Caco-2 (cell line): ENCODE data around the gene CCDC28B. TPM values are rescaled to one million over a fixed set of nuclear protein-coding genes. Genes with fewer than 3 reads are reported as not detected.

Experiments used
- BruUV-seq: library from RNA; stranded (reverse); fragments of 400-500 nt; replicated peaks from 2 replicates; lab custom pipeline; 2021; lab: Mats Ljungman, UMichigan
- CTCF ChIA-PET: fragments of 300-600 bp; sonication (Branson Sonifier 250); formaldehyde crosslinking; loops from one replicate; lab custom pipeline; 2022; ENCODE audit warnings: antibody characterized with exemption; lab: Charles Lee
- POLR2A ChIA-PET: fragments of 300-600 bp; sonication (Branson Sonifier 250); formaldehyde crosslinking; loops from one replicate; lab custom pipeline; 2022; ENCODE audit warnings: antibody characterized with exemption; lab: Charles Lee
- DNase-seq, 2 experiments: peaks; one replicate each; pipeline versions ENCODE4 v3.0.0 to v3.0.0-alpha.2; 2020 to 2022
- H3K27me3 ChIP-seq: replicated peaks from 2 replicates; pipeline ENCODE4 v1.6.0; 2011; ENCODE audit warnings: low read length; ENCODE audit not compliant: control insufficient read depth, insufficient read depth
- H3K36me3 ChIP-seq: 2 replicates; pipeline ENCODE4 v1.5.1; 2011; ENCODE audit warnings: low read length; ENCODE audit not compliant: control insufficient read depth, insufficient read depth
- H3K4me1 ChIP-seq: fragments of 250-450 bp; sonication (Bioruptor Pico); 2 replicates; pipeline ENCODE4 v1.5.1; 2020; ENCODE audit warnings: mild to moderate bottlenecking
- H3K4me3 ChIP-seq: 2 replicates; pipeline ENCODE4 v1.5.1; 2011; ENCODE audit warnings: low read depth, mild to moderate bottlenecking, control low read depth, low read length
- H3K9me3 ChIP-seq: fragments of 250-450 bp; sonication (Bioruptor Pico); 2 replicates; pipeline ENCODE4 v1.5.1; 2020; ENCODE audit warnings: mild to moderate bottlenecking, moderate library complexity
- H3K27ac Mint-ChIP-seq: one replicate; pipeline ENCODE4 v1.8.0; 2022; ENCODE audit warnings: mixed read lengths; ENCODE audit not compliant: unreplicated experiment
- H3K27me3 Mint-ChIP-seq: one replicate; pipeline ENCODE4 v1.8.0; 2022; ENCODE audit warnings: mixed read lengths; ENCODE audit not compliant: insufficient read depth, unreplicated experiment
- H3K36me3 Mint-ChIP-seq: one replicate; pipeline ENCODE4 v1.8.0; 2022; ENCODE audit warnings: mild to moderate bottlenecking, mixed read lengths; ENCODE audit not compliant: insufficient read depth, unreplicated experiment
- H3K4me1 Mint-ChIP-seq: one replicate; pipeline ENCODE4 v1.8.0; 2022; ENCODE audit warnings: low read depth, mixed read lengths; ENCODE audit not compliant: unreplicated experiment
- H3K4me3 Mint-ChIP-seq: one replicate; pipeline ENCODE4 v1.8.0; 2022; ENCODE audit warnings: mild to moderate bottlenecking, moderate library complexity, mixed read lengths; ENCODE audit not compliant: unreplicated experiment
- H3K9me3 Mint-ChIP-seq: one replicate; pipeline ENCODE4 v1.8.0; 2022; ENCODE audit warnings: mixed read lengths; ENCODE audit not compliant: unreplicated experiment
- intact Hi-C: fragments of 100-400 bp; cut with micrococcal nuclease; formaldehyde crosslinking; loops from one replicate; pipeline ENCODE4 v1.10.0; 2022; ENCODE audit not compliant: unreplicated experiment
- total RNA-seq: library from RNA; stranded (reverse); gene quantifications from 2 replicates; pipeline ENCODE4 v1.2.3, GENCODE V29; 2022
- TF ChIP-seq, protein P1 (sequence below), 2 experiments: fragments of 200-600 bp in 1 of 2; IDR thresholded peaks; 1 replicate in 1 of 2; 2 replicates in 1 of 2; pipeline versions ENCODE4 v1.5.1 to v1.8.0; 2011 to 2022; ENCODE audit warnings: antibody characterized with exemption in 1 of 2, control low read depth in 1 of 2, inconsistent platforms in 1 of 2, low read depth in 1 of 2, low read length in 1 of 2, mild to moderate bottlenecking in 1 of 2, moderate library complexity in 1 of 2; ENCODE audit not compliant: insufficient read depth in 1 of 2, severe bottlenecking in 1 of 2, unreplicated experiment in 1 of 2

Gene CCDC28B
- total RNA-seq, 1 experiment from 2014 or later = 3.9 TPM

DNA sequence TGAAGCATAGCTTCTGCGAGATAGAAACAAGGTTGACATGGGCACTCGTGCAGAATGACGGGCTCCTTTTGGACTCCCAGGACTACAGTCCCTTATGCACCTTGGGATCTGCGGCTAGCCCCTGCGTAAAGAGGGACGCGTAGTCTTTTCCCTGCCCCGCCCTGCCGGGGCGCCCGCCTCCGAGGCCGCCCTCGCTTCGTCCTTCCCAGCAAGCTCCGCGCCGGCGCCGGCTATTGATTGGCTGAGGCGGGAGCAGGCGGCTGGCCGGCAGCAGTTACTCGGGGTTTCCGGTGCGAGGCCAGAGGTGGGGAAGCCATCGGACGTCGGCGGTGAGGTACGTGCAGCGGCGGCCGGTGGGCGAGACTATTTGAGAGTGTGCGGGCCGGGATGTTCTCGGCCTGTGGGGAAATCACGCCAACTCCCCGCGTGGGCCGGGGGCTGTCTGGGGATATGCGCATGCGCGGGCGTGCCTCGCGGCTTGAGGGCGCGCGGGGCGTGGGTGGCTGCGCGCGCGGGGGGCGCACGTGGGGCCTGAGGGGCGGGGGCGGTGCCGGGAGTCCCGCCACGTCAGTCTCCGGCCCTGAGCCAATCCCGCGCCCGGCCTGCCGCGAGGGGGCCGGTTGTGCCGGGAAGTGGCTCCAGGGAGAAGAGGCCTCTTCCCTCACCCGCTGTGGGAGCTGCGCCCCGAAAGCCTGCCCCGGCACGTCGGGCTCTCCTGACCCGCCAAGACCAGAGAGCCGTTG, 20.8 kb upstream of the CCDC28B start, which contains the start of gene TXLNA:
TSS of gene TXLNA (plus strand) at position 233 of the 743 bp plus-strand sequence. CDS start 671 bp downstream, outside the sequence.
- POLR2A ChIA-PET = interaction anchor here (0.6 to 1.2 kb wide), 8 partner anchors 21 to 1002 kb away, joined by 3 to 8 read pairs (median 4); partner anchors contain the start of genes BSDC1, CCDC28B, IQCC and KPNA6
- peak; percentile 91 for DNase-seq
- Mint-ChIP-seq H3K27ac (peak within 1 kb of the TSS; percentile 94), H3K4me3 (peak within 1 kb of the TSS; percentile 92), H3K27me3 (no peaks in the 10 kb centered on the region), H3K4me1 (peaks cover 25% of the 10 kb centered on the region), H3K9me3 (no peaks in the 10 kb centered on the region), H3K36me3 (peaks cover 62% of the 10 kb centered on the region)
- Histone ChIP-seq H3K36me3 (peaks cover 2% of the 10 kb centered on the region; the same call in 1 of the 2 replicates), H3K4me1 (peaks cover 15% of the 10 kb centered on the region), H3K9me3 (no peaks in the 10 kb centered on the region), H3K27me3 (no peaks in the 10 kb centered on the region), H3K4me3 (peak within 1 kb of the TSS; percentile 39)
- intact Hi-C loops = no loop called here
- CTCF ChIA-PET = interaction anchor here (0.6 to 1.0 kb wide), 2 partner anchors 21 to 37 kb away, joined by 3 to 6 read pairs; partner anchors contain the start of gene CCDC28B
- TF ChIP-seq, protein P1, sequence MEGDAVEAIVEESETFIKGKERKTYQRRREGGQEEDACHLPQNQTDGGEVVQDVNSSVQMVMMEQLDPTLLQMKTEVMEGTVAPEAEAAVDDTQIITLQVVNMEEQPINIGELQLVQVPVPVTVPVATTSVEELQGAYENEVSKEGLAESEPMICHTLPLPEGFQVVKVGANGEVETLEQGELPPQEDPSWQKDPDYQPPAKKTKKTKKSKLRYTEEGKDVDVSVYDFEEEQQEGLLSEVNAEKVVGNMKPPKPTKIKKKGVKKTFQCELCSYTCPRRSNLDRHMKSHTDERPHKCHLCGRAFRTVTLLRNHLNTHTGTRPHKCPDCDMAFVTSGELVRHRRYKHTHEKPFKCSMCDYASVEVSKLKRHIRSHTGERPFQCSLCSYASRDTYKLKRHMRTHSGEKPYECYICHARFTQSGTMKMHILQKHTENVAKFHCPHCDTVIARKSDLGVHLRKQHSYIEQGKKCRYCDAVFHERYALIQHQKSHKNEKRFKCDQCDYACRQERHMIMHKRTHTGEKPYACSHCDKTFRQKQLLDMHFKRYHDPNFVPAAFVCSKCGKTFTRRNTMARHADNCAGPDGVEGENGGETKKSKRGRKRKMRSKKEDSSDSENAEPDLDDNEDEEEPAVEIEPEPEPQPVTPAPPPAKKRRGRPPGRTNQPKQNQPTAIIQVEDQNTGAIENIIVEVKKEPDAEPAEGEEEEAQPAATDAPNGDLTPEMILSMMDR (IDR thresholded peaks at IDR 0.05; ENCODE audit: insufficient read depth in 1 of 2, low read depth in 1 of 2, low read length in 1 of 2, severe bottlenecking in 1 of 2, unreplicated experiment in 1 of 2) = no peak
- no TSS peak for BruUV-seq

DNA sequence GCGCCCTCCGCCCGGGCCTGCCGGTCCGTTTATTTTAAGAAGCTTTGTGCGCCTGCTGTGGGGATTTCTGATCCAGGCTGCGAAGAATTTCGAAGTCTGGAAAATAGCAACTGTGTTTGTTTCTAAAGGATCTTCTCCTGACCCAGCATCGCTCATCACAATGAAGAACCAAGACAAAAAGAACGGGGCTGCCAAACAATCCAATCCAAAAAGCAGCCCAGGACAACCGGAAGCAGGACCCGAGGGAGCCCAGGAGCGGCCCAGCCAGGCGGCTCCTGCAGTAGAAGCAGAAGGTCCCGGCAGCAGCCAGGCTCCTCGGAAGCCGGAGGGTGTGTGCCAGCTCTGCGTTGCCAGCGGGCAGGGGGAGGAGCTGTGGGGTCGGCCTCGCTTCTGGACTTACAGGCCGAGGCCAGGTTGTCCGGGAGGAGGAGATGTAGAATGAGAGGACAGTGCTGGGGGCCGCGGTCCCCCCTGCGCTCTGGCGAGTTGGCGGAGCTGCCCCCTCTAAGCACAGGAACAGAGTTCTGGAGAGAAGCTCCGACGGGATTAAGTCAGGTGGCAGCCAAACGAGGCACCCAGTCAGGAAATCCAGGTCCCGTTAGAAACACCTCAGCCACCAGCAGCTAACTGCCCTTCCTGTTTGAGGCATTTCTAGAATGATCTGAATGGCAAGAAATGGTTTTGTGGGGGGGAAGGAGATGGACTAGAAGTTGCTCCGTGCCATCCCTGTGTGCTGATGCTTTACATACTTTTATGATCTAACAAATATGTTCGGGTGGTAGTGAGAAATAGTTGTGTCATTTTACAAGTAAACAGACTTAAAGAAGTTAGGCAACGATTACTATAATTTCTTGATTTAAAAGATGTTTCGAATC, 20.0 kb upstream of the CCDC28B start:
- DNase-seq = peak in 1 of 2 experiments; percentile 35
- Mint-ChIP-seq H3K4me1 (peaks cover 25% of the 10 kb centered on the region), H3K9me3 (no peaks in the 10 kb centered on the region), H3K36me3 (peaks cover 68% of the 10 kb centered on the region), H3K27me3 (no peaks in the 10 kb centered on the region), H3K4me3 (peak overlapping the region; percentile 92), H3K27ac (peak overlapping the region; percentile 94)
- Histone ChIP-seq H3K27me3 (no peaks in the 10 kb centered on the region), H3K9me3 (no peaks in the 10 kb centered on the region), H3K4me1 (peaks cover 15% of the 10 kb centered on the region), H3K36me3 (peaks cover 2% of the 10 kb centered on the region; the same call in 1 of the 2 replicates), H3K4me3 (peak overlapping the region; percentile 39)
- ChIA-PET POLR2A (interaction anchor here (1.0 to 1.2 kb wide), 2 partner anchors 72 to 108 kb away, joined by 4 to 8 read pairs; partner anchors contain the start of genes KPNA6 and TMEM39B), CTCF (interaction anchor here (0.6 kb wide), 1 partner anchor 20 kb away, joined by 3 read pairs; the partner anchor contains the start of gene CCDC28B)
- intact Hi-C loops = no loop called here
- TF ChIP-seq, protein P1 (IDR thresholded peaks at IDR 0.05; ENCODE audit: insufficient read depth in 1 of 2, low read depth in 1 of 2, low read length in 1 of 2, severe bottlenecking in 1 of 2, unreplicated experiment in 1 of 2) = no peak
- BruUV-seq = TSS peak; percentile 35

DNA sequence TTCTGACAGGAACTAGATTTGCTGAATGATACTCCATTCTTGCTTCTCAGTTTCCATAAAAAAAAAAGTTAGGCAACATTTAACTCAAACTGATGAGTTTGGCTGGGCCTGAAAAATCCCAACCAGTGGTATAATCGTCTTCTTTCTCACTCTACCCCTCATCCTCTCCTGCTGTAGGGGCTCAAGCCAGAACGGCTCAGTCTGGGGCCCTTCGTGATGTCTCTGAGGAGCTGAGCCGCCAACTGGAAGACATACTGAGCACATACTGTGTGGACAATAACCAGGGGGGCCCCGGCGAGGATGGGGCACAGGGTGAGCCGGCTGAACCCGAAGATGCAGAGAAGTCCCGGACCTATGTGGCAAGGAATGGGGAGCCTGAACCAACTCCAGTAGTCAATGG, 19.3 kb upstream of the CCDC28B start:
- H3K4me1 ChIP-seq = peaks cover 15% of the 10 kb centered on the region
- intact Hi-C loops = no loop called here

More for the DNA sequence above, 19.3 kb upstream of the CCDC28B start:
- H3K4me3 ChIP-seq = no peak overlapping the region; the same call in 1 of the 2 replicates
- peaks cover 73% of the 10 kb centered on the region for H3K36me3 Mint-ChIP-seq
- peak overlapping the region; percentile 94 for H3K27ac Mint-ChIP-seq
- ChIA-PET POLR2A (no interaction called here), CTCF (no interaction called here)
- TF ChIP-seq, protein P1 (IDR thresholded peaks at IDR 0.05; ENCODE audit: insufficient read depth in 1 of 2, low read depth in 1 of 2, low read length in 1 of 2, severe bottlenecking in 1 of 2, unreplicated experiment in 1 of 2) = no peak
- H3K9me3 ChIP-seq = no peaks in the 10 kb centered on the region
- H3K27me3 Mint-ChIP-seq = no peaks in the 10 kb centered on the region
- no peaks in the 10 kb centered on the region for H3K9me3 Mint-ChIP-seq
- no peak for DNase-seq
- peaks cover 29% of the 10 kb centered on the region for H3K4me1 Mint-ChIP-seq
- no peaks in the 10 kb centered on the region for H3K27me3 ChIP-seq
- peaks cover 2% of the 10 kb centered on the region; the same call in 1 of the 2 replicates for H3K36me3 ChIP-seq
- no TSS peak for BruUV-seq
- H3K4me3 Mint-ChIP-seq = peak overlapping the region; percentile 92
